ENCODE data around the gene TTC19.

TTC19 gene

GRCh38 chr17:16066125-16066524 lies 66.5 kb downstream of the TTC19 start:
- H3K4me3 ChIP-seq (ENCODE audit: low read length): no peak overlapping the region
- no peak for DNase-seq (ENCODE audit: low read depth)
- TF ChIP-seq CTCF (IDR thresholded peaks at IDR 0.05; ENCODE audit: insufficient read depth, low read depth, low read length, missing control alignments): no peak

- TF ChIP-seq CTCF (IDR thresholded peaks at IDR 0.05; ENCODE audit: insufficient read depth, low read depth, low read length, missing control alignments): no peak
- no peak for DNase-seq (ENCODE audit: low read depth)
- H3K4me3 ChIP-seq (ENCODE audit: low read length): no peak overlapping the region
Measured at GRCh38 chr17:16068323-16068722, 68.7 kb downstream of the TTC19 start.

GRCh38 chr17:16072031-16072430 lies 72.4 kb downstream of the TTC19 start:
- no peak for TF ChIP-seq CTCF (IDR thresholded peaks at IDR 0.05; ENCODE audit: insufficient read depth, low read depth, low read length, missing control alignments)
- H3K4me3 ChIP-seq (ENCODE audit: low read length): no peak overlapping the region
- no peak for DNase-seq (ENCODE audit: low read depth)

GRCh38 chr17:16073845-16074244 lies 74.2 kb downstream of the TTC19 start:
- no peak for DNase-seq (ENCODE audit: low read depth)
- TF ChIP-seq CTCF (IDR thresholded peaks at IDR 0.05; ENCODE audit: insufficient read depth, low read depth, low read length, missing control alignments): no peak
- no peak overlapping the region for H3K4me3 ChIP-seq (ENCODE audit: low read length)

- DNase-seq (ENCODE audit: low read depth): no peak
- H3K4me3 ChIP-seq (ENCODE audit: low read length): no peak overlapping the region
- TF ChIP-seq CTCF (IDR thresholded peaks at IDR 0.05; ENCODE audit: insufficient read depth, low read depth, low read length, missing control alignments): no peak
Measured at GRCh38 chr17:16074423-16074822, 74.8 kb downstream of the TTC19 start.

- TF ChIP-seq CTCF (IDR thresholded peaks at IDR 0.05; ENCODE audit: insufficient read depth, low read depth, low read length, missing control alignments): no peak
- no peak overlapping the region for H3K4me3 ChIP-seq (ENCODE audit: low read length)
- no peak for DNase-seq (ENCODE audit: low read depth)
Measured at GRCh38 chr17:16075949-16076348, 76.3 kb downstream of the TTC19 start.
